Panc1 (cell line): ENCODE data around the gene DOLK. TPM values are rescaled to one million over a fixed set of nuclear protein-coding genes. Genes with fewer than 3 reads are reported as not detected.

ENCODE experiments used
- ATAC-seq: fragments of 200-7000 bp; cut with Tn5 transposase; 2 replicates; pipeline ENCODE4 v1.9.1; 2020; ENCODE audit warnings: mild to moderate bottlenecking, moderate library complexity
- BruUV-seq: library from RNA; stranded (reverse); fragments of 400-500 nt; replicated peaks from 2 replicates; lab custom pipeline; 2021; lab: Mats Ljungman, UMichigan
- CTCF ChIA-PET: fragments of 300-600 bp; sonication (Branson Sonifier 250); formaldehyde crosslinking; loops from one replicate; lab custom pipeline; 2022; ENCODE audit warnings: antibody characterized with exemption; lab: Charles Lee
- POLR2A ChIA-PET: fragments of 300-600 bp; sonication (Branson Sonifier 250); formaldehyde crosslinking; loops from one replicate; lab custom pipeline; 2022; ENCODE audit warnings: antibody characterized with exemption; lab: Charles Lee
- DNase-seq: peaks from one replicate; pipeline ENCODE4 v3.0.0-alpha.2; 2010; ENCODE audit warnings: low read depth, low spot score
- H3K27ac ChIP-seq: 2 replicates; pipeline ENCODE4 v1.5.1; 2011; ENCODE audit warnings: mild to moderate bottlenecking, low read length, inconsistent platforms
- H3K27me3 ChIP-seq: fragments of 200-500 bp; sonication (Bioruptor generic); 2 replicates; pipeline ENCODE4 v1.6.0; 2014; ENCODE audit warnings: low read length, inconsistent platforms; ENCODE audit not compliant: control insufficient read depth, insufficient read depth
- H3K36me3 ChIP-seq: fragments of 200-500 bp; sonication (Bioruptor generic); 2 replicates; pipeline ENCODE4 v1.5.1; 2014; ENCODE audit warnings: inconsistent platforms, mild to moderate bottlenecking, low read length, moderate library complexity; ENCODE audit not compliant: control insufficient read depth, insufficient read depth
- H3K4me1 ChIP-seq: 2 replicates; pipeline ENCODE4 v1.5.1; 2011; ENCODE audit warnings: inconsistent platforms, mild to moderate bottlenecking, low read length, moderate library complexity; ENCODE audit not compliant: control insufficient read depth, insufficient read depth
- H3K4me3 ChIP-seq, 2 experiments: 2 replicates each; pipeline ENCODE4 v1.5.1; 2011 to 2012; ENCODE audit warnings: low read depth in 2 of 2, low read length in 2 of 2, mild to moderate bottlenecking in 2 of 2, inconsistent platforms in 1 of 2, moderate library complexity in 1 of 2
- H3K9me3 ChIP-seq: fragments of 200-500 bp; sonication (Bioruptor generic); 2 replicates; pipeline ENCODE4 v1.5.1; 2014; ENCODE audit warnings: low read depth, mild to moderate bottlenecking, inconsistent platforms, low read length, moderate library complexity; ENCODE audit not compliant: control insufficient read depth, insufficient read depth
- CTCF ChIP-seq: fragments of 450-650 bp; IDR thresholded peaks from 2 replicates; pipeline ENCODE4 v1.5.1; 2017; ENCODE audit warnings: mild to moderate bottlenecking
- POLR2AphosphoS5 ChIP-seq: IDR thresholded peaks from 2 replicates; pipeline ENCODE4 v1.6.1; 2012; ENCODE audit warnings: mild to moderate bottlenecking, low read depth, low read length, moderate library complexity
- REST ChIP-seq, 2 experiments: IDR thresholded peaks; 2 replicates each; pipeline ENCODE4 v1.6.1; 2011 to 2012; ENCODE audit warnings: low read depth in 2 of 2, control low read depth in 1 of 2, low read length in 1 of 2, mild to moderate bottlenecking in 1 of 2, moderate library complexity in 1 of 2; ENCODE audit not compliant: insufficient read depth in 1 of 2
- SIN3A ChIP-seq: IDR thresholded peaks from 2 replicates; pipeline ENCODE4 v1.6.1; 2012; ENCODE audit warnings: low read depth, mild to moderate bottlenecking, low read length, moderate library complexity, borderline replicate concordance; ENCODE audit not compliant: insufficient read depth
- TCF7L2 ChIP-seq: IDR thresholded peaks from 2 replicates; pipeline ENCODE4 v1.6.1; 2011; ENCODE audit warnings: mild to moderate bottlenecking, low read depth, low read length, inconsistent platforms
- in situ Hi-C: cut with HindIII; loops from 2 replicates; pipeline ENCODE4 v1.10.0; 2016; ENCODE audit warnings: low sequenced_read_pairs, low pct_unique_long_range_greater_than_20kb
- intact Hi-C: fragments of 100-400 bp; cut with micrococcal nuclease; formaldehyde crosslinking; loops from one replicate; pipeline ENCODE4 v1.10.0; 2022; ENCODE audit not compliant: unreplicated experiment
- total RNA-seq: library from RNA; stranded (reverse); gene quantifications from one replicate; pipeline ENCODE4 v1.2.1, GENCODE V29; 2021; ENCODE audit not compliant: unreplicated experiment

DOLK gene
- total RNA-seq, 1 experiment from 2014 or later: 20.0 TPM

GRCh38 chr9:128927731-128928411, 19.5 kb downstream of the DOLK start:
- H3K36me3 ChIP-seq: no peaks in the 10 kb centered on the region
- no peak for TF ChIP-seq POLR2AphosphoS5
- peak; percentile 87 for TF ChIP-seq CTCF
- ChIA-PET CTCF (interaction anchor here (0.7 to 1.5 kb wide), 4 partner anchors 53 to 100 kb away, joined by 3 read pairs; partner anchors contain the start of gene SH3GLB2), POLR2A (no interaction called here)
- no peak overlapping the region for H3K4me3 ChIP-seq
- DNase-seq: no peak
- intact Hi-C loops (loop anchor here (5.0 kb wide), 1 partner anchor 66 kb away; no protein-coding TSS in a partner anchor), in situ Hi-C loops (no loop called here)
- H3K27me3 ChIP-seq: no peaks in the 10 kb centered on the region
- no TSS peak for BruUV-seq
- no peaks in the 10 kb centered on the region for H3K9me3 ChIP-seq
- no peaks in the 10 kb centered on the region for H3K4me1 ChIP-seq
- H3K27ac ChIP-seq: no peak overlapping the region
- peak; percentile 93 for ATAC-seq

- POLR2A ChIA-PET: no interaction called here
- Histone ChIP-seq H3K36me3 (no peaks in the 10 kb centered on the region), H3K4me1 (peaks cover 4% of the 10 kb centered on the region; the same call in 1 of the 2 replicates), H3K9me3 (no peaks in the 10 kb centered on the region), H3K4me3 (no peak overlapping the region), H3K27ac (no peak overlapping the region), H3K27me3 (no peaks in the 10 kb centered on the region)
- in situ Hi-C loops (no loop called here), intact Hi-C loops (no loop called here)
- no TSS peak for BruUV-seq
- DNase-seq (no peak), ATAC-seq (no peak)
- no peak for TF ChIP-seq REST (IDR thresholded peaks at IDR 0.05; ENCODE audit: insufficient read depth in 1 of 2, low read depth in 2 of 2, low read length in 1 of 2)
- no peak for TF ChIP-seq SIN3A
- no peak for TF ChIP-seq CTCF
- no peak for TF ChIP-seq TCF7L2
- TF ChIP-seq POLR2AphosphoS5: no peak
- CTCF ChIA-PET: interaction anchor here (0.5 kb wide), 1 partner anchor 60 kb away, joined by 3 read pairs; no protein-coding TSS in a partner anchor
Measured at GRCh38 chr9:128923493-128923883, 23.9 kb downstream of the DOLK start.
